ENCODE results near the gene SMG6.

The SMG6 gene

DNA sequence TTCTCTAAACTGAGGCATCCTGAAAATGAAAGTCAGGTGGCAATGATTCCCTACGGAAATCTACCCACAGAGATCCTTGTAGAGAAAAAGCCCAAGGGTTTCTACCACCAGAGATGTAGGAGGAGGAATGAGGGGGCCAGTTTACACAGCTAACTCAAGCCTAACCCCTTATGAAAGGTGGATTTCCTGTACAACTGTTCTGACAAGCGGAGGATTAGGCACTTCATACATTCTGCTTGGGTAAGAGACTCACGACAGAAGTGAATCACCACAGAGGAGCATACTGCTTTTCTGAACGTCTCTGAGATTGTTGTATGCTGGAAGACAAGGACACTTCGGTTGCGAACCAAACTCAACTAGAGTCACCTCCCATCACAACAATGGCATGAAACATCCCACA is 72.7 kb downstream of the SMG6 start:
- no peak for DNase-seq (ENCODE audit: low read depth)
- TF ChIP-seq POLR2A (IDR thresholded peaks at IDR 0.05; ENCODE audit: extremely low read depth, insufficient read length) (no peak), MYC (IDR thresholded peaks at IDR 0.05; ENCODE audit: low read depth, low read length) (no peak)
- TF ChIP-seq, protein P1, sequence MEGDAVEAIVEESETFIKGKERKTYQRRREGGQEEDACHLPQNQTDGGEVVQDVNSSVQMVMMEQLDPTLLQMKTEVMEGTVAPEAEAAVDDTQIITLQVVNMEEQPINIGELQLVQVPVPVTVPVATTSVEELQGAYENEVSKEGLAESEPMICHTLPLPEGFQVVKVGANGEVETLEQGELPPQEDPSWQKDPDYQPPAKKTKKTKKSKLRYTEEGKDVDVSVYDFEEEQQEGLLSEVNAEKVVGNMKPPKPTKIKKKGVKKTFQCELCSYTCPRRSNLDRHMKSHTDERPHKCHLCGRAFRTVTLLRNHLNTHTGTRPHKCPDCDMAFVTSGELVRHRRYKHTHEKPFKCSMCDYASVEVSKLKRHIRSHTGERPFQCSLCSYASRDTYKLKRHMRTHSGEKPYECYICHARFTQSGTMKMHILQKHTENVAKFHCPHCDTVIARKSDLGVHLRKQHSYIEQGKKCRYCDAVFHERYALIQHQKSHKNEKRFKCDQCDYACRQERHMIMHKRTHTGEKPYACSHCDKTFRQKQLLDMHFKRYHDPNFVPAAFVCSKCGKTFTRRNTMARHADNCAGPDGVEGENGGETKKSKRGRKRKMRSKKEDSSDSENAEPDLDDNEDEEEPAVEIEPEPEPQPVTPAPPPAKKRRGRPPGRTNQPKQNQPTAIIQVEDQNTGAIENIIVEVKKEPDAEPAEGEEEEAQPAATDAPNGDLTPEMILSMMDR (IDR thresholded peaks at IDR 0.05; ENCODE audit: low read depth, low read length): no peak
- TF ChIP-seq, protein P2, sequence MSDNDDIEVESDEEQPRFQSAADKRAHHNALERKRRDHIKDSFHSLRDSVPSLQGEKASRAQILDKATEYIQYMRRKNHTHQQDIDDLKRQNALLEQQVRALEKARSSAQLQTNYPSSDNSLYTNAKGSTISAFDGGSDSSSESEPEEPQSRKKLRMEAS (IDR thresholded peaks at IDR 0.05; ENCODE audit: low read depth, low read length): no peak
- no peak overlapping the region for H3K4me3 ChIP-seq (ENCODE audit: low read depth, low read length)

DNA sequence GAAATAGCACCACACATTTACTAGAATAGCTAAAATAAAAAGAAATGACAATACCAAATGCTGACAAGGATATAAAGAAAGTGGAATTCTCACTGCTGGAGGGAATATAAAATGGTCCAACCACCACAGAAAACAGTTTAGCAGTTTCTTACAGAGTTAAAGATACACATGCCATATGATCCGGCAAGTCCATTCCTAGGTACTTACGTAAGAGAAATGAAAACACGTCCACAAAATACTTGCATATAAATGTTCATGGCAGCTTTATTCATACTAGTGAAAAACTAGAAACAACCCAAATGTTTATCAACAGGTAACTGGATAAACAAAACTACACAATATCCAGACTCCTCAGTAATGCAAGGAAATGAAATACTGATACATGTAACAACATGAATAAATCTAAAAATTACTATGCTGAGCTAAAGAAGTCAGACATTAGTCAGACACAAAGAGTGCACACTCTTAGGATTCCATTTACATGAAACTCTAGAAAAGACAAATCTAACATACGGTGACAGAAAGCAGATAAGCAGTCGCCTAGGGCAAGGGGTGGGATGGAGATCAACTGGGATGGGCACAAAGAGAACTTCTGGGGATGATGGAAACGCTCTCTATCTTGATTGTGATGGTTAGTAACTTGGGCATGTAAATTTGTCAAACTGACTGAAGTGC is 76.4 kb downstream of the SMG6 start:
- TF ChIP-seq, protein P2 (IDR thresholded peaks at IDR 0.05; ENCODE audit: low read depth, low read length): no peak
- no peak for TF ChIP-seq POLR2A (IDR thresholded peaks at IDR 0.05; ENCODE audit: extremely low read depth, insufficient read length)
- TF ChIP-seq MYC (IDR thresholded peaks at IDR 0.05; ENCODE audit: low read depth, low read length): no peak
- TF ChIP-seq, protein P1 (IDR thresholded peaks at IDR 0.05; ENCODE audit: low read depth, low read length): no peak
- DNase-seq (ENCODE audit: low read depth): no peak
- no peak overlapping the region for H3K4me3 ChIP-seq (ENCODE audit: low read depth, low read length)

DNA sequence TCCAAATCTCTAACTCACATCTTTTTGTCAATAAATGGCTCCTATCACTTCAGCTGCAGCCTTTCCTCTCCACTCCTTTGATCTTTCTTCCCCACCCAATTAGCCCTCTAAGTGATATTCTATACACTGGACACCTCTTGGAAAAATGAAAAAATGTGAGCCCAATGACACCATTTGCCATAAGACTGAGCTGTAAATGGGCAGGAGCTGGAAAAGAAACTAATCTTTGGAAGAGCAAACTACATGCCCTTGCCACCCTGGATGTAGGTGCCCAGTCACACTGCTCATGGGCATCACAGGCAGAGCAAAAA is 80.0 kb downstream of the SMG6 start:
- no peak for DNase-seq (ENCODE audit: low read depth)
- TF ChIP-seq, protein P2 (IDR thresholded peaks at IDR 0.05; ENCODE audit: low read depth, low read length): no peak
- TF ChIP-seq MYC (IDR thresholded peaks at IDR 0.05; ENCODE audit: low read depth, low read length): no peak
- TF ChIP-seq POLR2A (IDR thresholded peaks at IDR 0.05; ENCODE audit: extremely low read depth, insufficient read length): no peak
- TF ChIP-seq, protein P1 (IDR thresholded peaks at IDR 0.05; ENCODE audit: low read depth, low read length): no peak
- H3K4me3 ChIP-seq (ENCODE audit: low read depth, low read length): no peak overlapping the region

DNA sequence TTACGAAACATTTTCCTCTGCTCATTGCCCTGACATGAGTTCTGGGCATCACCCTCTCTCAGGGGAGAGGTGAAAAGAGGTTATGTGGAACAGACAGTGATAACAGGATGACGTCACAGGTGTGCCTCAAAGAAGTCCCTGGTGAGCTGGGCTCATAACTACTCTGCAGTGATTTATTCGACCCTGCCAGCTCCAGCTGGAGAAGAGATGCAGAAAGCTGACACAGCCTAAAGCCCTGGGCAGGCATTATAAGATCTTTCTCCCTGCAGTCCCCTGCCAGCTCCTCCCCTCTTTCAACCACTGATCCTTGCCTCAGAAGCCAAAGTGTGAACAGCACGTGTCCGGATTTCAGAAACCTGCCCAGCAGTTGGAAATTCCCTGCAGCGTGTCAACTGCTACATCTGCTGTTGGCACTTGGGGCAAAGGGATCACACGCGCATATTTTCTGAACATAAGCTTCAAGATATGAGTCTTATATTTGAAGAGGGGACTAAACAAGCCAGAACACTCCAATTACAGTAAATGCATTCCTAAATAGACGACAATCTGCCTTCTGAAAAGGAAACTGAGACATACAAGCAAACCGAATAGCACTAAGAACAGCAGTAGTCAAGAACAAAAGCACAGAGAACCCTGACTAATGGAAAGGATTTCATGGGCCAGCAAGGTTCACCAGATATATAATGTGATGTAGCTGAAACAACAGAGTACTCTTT is 80.5 kb downstream of the SMG6 start:
- no peak overlapping the region for H3K4me3 ChIP-seq (ENCODE audit: low read depth, low read length)
- DNase-seq (ENCODE audit: low read depth): no peak

DNA sequence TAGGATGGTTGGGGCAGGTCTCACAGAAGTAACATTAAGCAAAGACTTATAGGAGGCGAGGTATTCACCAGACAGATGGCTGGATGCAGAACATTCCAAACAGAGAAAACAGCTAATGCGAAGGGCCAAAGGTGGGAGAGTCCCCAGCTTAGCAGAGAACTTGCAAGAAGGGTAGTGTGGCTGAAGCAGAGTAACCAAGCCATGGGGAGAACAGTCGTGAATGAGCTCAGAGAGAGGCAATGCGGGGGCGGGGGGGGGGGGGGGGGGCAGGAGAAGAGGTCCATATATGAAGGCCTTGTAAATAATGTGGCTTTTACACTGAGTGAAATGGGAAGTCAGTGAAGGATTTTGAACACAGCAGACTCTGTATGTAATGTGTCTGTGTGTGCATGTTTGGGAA is 81.3 kb downstream of the SMG6 start:
- TF ChIP-seq, protein P2 (IDR thresholded peaks at IDR 0.05; ENCODE audit: low read depth, low read length): no peak
- no peak for TF ChIP-seq MYC (IDR thresholded peaks at IDR 0.05; ENCODE audit: low read depth, low read length)
- TF ChIP-seq POLR2A (IDR thresholded peaks at IDR 0.05; ENCODE audit: extremely low read depth, insufficient read length): no peak
- TF ChIP-seq, protein P1 (IDR thresholded peaks at IDR 0.05; ENCODE audit: low read depth, low read length): no peak
- no peak overlapping the region for H3K4me3 ChIP-seq (ENCODE audit: low read depth, low read length)
- no peak for DNase-seq (ENCODE audit: low read depth)

More for the DNA sequence above, 80.5 kb downstream of the SMG6 start:
- TF ChIP-seq MYC (IDR thresholded peaks at IDR 0.05; ENCODE audit: low read depth, low read length) (no peak), POLR2A (IDR thresholded peaks at IDR 0.05; ENCODE audit: extremely low read depth, insufficient read length) (no peak)
- TF ChIP-seq, protein P2 (IDR thresholded peaks at IDR 0.05; ENCODE audit: low read depth, low read length): no peak
- TF ChIP-seq, protein P1 (IDR thresholded peaks at IDR 0.05; ENCODE audit: low read depth, low read length): no peak
